HG03139 (cell line): ENCODE measurements around the gene MFSD12.
"Not testable (repeated sequence)": the region's sequence is repeated elsewhere in the genome, so short reads cannot be mapped to it uniquely, and the experiment has no call there.

Source experiments
- ATAC-seq: cut with Tn5 transposase; IDR thresholded peaks from one replicate; pipeline ENCODE4 v1.9.1; 2021; ENCODE audit not compliant: unreplicated experiment

MFSD12 gene

GRCh38 chr19:3585301-3586126 lies 28.1 kb upstream of the MFSD12 start, which contains the start of gene GIPC3:
TSS of gene GIPC3 (plus strand) at chr19:3585478. CDS start at chr19:3585598, 120 bp downstream.
- no peak for ATAC-seq

- not testable (repeated sequence) for ATAC-seq
These were observed 26.8 kb upstream of the MFSD12 start for GRCh38 chr19:3584036-3584802.

DNA sequence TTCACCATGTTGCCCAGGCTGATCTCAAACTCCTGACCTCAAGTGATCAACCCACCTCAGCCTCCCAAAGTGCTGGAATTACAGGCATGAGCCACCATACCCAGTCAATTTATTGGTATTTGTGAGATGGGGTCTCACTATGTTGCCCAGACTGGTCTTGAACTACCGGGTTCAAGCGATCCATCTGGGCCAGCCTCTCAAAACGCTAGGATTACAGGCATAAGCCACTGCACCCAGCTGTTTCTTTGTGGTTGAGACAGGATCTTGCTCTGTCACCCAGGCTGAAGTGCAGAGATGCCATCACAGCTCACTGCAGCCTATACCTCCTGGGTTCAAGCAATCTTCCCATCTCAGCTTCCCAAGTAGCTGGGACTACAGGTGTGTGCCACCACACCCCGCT lies 24.4 kb upstream of the MFSD12 start:
- ATAC-seq, result not testable (repeated sequence)

- ATAC-seq, result no peak
These were observed 23.0 kb upstream of the MFSD12 start for GRCh38 chr19:3580156-3580934.

- ATAC-seq, result no peak
These were observed 21.0 kb upstream of the MFSD12 start for GRCh38 chr19:3578390-3578789.

DNA sequence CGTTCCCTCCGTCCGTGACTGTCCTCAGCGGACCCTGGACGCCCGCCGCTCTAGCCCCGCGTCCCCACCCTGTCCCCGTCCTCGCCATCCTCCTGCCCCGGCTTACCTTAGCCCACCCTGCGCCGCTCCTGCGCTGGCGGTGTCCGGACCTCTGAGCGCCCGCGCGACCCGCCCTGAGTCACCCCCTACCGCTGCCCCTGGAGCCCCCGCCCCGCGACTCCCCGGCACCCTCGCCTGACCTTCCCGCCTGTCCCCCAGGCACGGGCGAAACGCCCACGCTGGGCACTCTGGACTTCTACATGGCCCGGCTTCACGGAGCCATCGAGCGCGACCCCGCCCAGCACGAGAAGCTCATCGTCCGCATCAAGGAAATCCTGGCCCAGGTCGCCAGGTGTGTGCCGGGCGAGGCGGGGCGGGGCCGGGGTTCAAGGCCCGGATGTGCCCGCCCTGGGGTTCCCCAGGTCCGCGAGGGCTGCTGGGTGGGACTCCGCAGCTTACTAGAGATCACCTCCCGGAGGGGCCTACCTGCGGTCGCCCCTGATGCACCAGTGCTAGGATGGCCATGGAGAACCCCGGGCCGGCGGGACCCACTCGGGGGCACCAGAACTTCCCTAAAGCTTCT lies 20.4 kb upstream of the MFSD12 start:
- ATAC-seq, result no peak

- no peak for ATAC-seq
These were observed 19.5 kb upstream of the MFSD12 start for GRCh38 chr19:3576696-3577443.

DNA sequence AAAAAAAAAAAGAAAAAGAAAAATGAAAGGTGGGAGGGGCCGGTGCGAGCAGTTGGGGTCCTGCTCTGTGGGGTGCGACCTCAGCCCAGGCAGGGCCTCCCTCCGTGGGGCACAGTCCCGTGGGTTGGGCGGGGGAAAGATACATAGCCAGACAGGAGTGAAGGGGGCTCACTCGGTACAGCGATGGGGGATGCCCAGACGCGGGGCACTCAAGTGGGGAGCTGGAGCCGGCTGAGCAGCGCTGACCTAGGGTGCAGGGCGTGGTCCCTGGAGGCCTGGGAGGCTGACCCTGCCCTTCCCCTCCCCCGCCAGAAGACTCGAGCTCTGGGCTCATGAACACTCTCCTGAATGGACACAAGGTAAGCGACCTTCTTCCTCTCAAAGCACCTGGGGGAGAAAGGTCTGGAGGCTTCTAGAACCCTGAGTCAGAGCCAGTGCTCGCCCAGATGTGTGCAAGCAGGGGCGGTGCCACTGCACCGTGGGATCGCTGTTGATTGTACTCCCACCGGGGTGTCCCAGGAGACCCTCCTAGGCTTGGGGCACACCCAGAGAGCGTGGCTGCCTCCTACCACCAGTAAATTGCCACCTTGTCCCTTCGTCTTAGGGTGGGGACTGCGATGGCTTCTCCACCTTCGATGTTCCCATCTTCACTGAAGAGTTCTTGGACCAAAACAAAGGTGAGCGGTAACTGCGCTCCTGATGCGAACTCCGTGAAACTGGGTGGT lies 18.7 kb upstream of the MFSD12 start:
- no peak for ATAC-seq

DNA sequence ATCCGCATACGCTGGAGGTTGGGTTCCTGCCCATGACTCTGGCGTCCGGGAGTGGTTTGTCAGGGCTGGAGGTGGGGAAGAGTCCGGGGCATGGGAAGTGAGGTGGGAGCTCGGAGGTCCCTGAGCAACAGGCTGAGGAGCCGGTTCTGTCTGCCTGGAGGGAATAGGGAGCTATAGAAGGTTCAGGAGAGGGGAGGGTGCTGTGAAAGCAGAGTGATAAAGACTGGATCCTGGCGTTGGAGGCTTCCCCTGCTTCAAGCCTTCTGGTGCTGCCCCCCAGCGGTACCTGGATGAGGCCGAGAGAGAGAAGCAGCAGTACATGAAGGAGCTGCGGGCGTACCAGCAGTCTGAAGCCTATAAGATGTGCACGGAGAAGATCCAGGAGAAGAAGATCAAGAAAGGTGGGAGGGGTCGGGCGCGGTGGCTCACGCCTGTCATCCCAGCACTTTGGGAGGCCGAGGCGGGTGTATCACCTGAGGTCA lies 17.9 kb upstream of the MFSD12 start:
- ATAC-seq, result no peak

DNA sequence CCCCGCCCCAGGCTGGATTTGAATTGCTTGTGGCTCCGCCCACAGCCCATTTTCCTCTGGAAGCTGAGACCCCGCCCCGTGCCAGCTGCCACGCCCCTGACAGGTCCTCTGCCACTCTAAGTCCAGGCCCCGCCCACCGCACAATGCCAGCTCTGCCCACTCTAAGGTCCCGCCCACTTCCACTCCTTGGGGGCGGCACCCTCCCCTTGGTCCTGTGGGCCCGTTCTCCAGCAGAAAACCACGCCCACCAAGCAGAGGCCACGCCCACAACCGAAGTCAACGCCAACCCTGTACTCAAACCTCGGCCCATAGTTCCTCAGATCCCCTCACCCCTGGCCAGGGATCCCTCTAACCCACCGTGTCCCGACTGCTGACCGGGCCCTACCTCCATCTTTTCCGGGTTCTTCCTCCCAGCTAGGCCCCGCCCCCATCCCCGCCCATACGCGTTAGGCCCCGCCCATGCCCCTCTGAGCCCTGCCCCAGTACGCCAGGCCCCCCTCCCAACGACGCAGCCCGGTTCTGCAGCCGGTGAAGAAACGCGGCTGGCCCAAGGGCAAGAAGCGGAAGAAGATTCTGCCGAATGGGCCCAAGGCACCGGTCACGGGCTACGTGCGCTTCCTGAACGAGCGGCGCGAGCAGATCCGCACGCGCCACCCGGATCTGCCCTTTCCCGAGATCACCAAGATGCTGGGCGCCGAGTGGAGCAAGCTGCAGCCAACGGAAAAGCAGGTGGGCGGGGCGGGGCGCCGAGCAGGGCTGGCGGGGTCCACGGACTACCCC lies 16.7 kb upstream of the MFSD12 start:
- ATAC-seq, result no peak

DNA sequence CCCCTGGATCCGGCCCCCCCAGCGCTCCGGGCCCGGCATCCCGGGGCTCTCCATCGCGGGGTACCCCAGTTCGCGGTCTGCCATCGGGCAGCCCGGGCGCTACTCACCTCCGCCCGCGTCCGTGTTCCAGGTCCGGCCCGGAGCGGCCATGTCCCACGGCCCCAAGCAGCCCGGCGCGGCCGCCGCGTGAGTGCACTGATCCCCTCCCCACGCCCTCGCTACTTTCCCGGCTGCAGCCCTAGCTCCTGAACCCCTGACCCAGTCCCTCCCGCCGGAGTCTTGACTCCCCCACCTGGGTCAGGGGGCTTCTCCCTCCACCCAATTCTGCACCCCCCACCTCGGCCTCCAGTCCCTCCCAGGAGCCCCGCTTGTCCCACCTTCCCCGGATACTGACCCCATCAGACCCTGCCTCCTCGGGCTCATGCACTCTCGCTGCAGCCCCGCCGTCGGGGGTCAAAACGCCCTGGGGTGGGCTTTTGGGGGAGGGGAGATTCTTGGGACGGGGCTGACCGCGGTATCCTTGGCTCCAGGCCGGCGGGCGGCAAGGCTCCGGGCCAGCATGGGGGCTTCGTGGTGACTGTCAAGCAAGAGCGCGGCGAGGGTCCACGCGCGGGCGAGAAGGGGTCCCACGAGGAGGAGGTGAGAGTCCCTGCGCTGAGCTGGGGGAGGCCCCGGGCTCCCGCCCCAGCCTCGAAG lies 15.9 kb upstream of the MFSD12 start:
- no peak for ATAC-seq

GRCh38 chr19:3572855-3573161 lies 15.4 kb upstream of the MFSD12 start, which contains the start of gene HMG20B:
TSS of gene HMG20B (plus strand) at chr19:3572944. CDS start at chr19:3573310, 366 bp downstream.
- no peak for ATAC-seq

GRCh38 chr19:3572132-3572854 lies 14.9 kb upstream of the MFSD12 start:
- ATAC-seq, result peak; percentile 85

- ATAC-seq, result no peak
These were observed 13.2 kb upstream of the MFSD12 start for GRCh38 chr19:3570606-3571011.

DNA sequence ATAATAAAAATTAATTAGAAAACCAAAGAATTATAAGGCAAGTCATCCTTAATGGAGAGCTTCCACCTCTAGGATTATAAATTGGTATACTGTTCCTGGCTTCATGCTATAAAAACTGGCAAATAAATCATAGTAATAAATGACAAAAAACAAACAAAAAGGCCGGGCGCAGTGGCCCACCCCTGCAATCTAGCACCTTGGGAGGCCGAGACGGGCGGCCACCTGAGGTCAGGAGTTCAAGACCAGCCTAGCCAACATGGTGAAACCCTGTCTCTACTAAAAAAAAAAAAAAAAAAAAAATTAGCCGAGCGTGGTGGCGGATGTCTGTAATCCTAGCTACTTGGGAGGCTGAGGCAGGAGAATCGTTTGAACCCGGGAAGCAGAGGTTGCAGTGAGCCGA lies 12.7 kb upstream of the MFSD12 start:
- ATAC-seq, result not testable (repeated sequence)

- ATAC-seq, result no peak
These were observed 7.8 kb upstream of the MFSD12 start for GRCh38 chr19:3565139-3565538.

DNA sequence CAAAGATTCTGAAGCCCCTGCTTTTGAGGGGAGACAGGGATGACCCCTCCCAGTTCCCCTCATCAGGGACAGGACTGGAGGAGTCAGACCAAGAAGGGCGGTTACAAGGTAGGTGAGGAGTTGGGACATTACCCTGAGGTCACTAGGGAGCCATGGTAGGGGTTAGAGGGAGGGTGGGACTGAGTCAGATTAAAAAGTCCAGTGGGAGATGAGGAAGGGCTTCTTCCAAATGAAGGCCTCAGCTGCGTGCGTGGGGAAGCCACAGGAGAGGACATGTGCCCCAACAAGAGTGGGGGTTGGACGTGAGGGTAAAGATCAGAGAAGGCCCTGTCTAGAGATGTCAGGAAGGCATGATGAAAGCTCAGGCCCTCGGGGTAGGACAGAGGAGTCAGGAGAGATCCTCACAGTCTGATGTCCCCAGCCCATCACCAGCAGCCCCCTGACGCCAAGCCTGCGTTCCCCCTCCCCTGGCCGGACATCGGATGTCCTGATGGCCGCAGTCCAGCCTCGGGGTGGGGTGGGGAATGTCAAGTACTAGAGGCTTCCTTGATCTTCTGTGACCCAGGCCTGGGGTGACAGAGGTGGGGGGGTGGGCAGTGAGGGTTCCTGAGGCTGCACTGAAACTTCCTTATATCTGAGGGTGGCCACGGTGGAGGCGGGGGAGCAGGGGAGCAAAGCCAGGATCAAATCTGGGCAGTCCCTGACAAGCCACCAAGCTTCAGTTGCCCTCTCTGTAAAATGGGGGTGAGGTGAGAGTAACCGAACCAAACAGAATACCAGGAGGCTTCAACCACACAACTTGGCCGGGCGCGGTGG lies 6.5 kb upstream of the MFSD12 start:
- no peak for ATAC-seq
